ENCODE results near the gene HPGDS. TPM values are rescaled to one million over a fixed set of nuclear protein-coding genes. Genes with fewer than 3 reads are reported as not detected.
"Not testable (repeated sequence)": the region's sequence is repeated elsewhere in the genome, so short reads cannot be mapped to it uniquely, and the experiment has no call there.

Gene HPGDS
- total RNA-seq = not detected in 2 replicates
- long read RNA-seq = 0 reads

DNA sequence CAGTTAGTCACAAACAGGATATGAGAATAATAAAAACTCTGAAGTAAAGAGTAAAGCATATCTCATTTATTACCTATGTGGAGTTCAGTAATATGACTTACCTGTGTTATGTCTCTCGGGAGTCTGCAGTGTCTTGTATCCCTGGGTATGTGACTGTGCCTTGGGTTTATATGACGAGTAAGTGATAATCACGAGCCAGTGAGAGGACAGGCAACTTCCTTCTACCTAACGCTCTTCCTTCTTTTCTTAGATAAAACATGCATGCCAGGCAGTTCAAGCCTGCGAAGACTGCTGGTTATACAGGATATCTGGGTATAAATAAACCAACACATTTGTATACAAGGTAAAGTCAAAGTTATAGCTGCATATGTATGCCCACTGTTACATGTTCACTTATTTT lies at the start of gene HPGDS:
Gene HPGDS (minus strand): TSS at position 143 of the 400 bp plus-strand sequence. CDS start 8,207 bp downstream, outside the sequence.
- H3K9me3 Mint-ChIP-seq (ENCODE audit: unreplicated experiment) = no peaks in the 10 kb centered on the region
- H3K4me1 Mint-ChIP-seq (ENCODE audit: unreplicated experiment) = peaks cover 14% of the 10 kb centered on the region
- DNase-seq (ENCODE audit: extremely low spot score, unreplicated experiment) = no peak
- H3K27me3 Mint-ChIP-seq (ENCODE audit: unreplicated experiment) = no peaks in the 10 kb centered on the region
- no peak within 1 kb of the TSS for H3K4me3 Mint-ChIP-seq (ENCODE audit: unreplicated experiment)
- H3K36me3 Mint-ChIP-seq (ENCODE audit: unreplicated experiment) = no peaks in the 10 kb centered on the region
- no peak for TF ChIP-seq CTCF (IDR thresholded peaks at IDR 0.05)
- H3K27ac Mint-ChIP-seq (ENCODE audit: unreplicated experiment) = no peak within 1 kb of the TSS

DNA sequence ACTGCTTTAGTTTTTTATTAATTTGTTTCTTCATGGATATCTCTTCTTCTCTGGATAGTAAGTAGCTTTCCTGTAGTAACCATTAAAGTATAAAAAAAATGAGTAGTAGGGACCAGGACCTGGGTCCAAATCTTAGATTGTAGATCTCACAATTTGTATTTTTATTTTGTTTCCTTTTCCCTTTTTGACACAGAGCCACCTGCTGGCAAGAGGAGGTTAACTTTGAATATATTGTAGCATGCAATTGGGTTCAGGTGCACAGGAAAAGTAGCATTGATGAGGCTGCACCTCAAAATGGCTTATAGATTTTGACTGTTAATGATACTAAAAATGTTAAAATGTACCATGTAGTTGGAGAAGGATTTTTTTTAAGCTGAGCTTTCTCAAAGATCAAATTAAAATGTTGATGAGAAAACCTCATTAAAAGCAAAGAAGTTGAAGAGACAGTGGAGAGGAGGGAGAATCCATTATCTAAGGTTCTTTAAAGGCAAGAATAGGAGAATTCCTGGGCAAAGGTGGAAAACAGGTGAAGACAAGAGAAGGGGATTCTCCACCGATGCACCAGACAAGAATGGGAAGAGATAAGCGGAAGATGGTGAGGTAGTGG lies 48.3 kb upstream of the HPGDS start:
- Mint-ChIP-seq H3K27me3 (ENCODE audit: unreplicated experiment) (peaks cover 3% of the 10 kb centered on the region), H3K27ac (ENCODE audit: unreplicated experiment) (no peak overlapping the region), H3K4me1 (ENCODE audit: unreplicated experiment) (no peaks in the 10 kb centered on the region), H3K36me3 (ENCODE audit: unreplicated experiment) (no peaks in the 10 kb centered on the region), H3K4me3 (ENCODE audit: unreplicated experiment) (no peak overlapping the region), H3K9me3 (ENCODE audit: unreplicated experiment) (no peaks in the 10 kb centered on the region)
- TF ChIP-seq CTCF (IDR thresholded peaks at IDR 0.05) = peak; percentile 74
- DNase-seq (ENCODE audit: extremely low spot score, unreplicated experiment) = no peak

DNA sequence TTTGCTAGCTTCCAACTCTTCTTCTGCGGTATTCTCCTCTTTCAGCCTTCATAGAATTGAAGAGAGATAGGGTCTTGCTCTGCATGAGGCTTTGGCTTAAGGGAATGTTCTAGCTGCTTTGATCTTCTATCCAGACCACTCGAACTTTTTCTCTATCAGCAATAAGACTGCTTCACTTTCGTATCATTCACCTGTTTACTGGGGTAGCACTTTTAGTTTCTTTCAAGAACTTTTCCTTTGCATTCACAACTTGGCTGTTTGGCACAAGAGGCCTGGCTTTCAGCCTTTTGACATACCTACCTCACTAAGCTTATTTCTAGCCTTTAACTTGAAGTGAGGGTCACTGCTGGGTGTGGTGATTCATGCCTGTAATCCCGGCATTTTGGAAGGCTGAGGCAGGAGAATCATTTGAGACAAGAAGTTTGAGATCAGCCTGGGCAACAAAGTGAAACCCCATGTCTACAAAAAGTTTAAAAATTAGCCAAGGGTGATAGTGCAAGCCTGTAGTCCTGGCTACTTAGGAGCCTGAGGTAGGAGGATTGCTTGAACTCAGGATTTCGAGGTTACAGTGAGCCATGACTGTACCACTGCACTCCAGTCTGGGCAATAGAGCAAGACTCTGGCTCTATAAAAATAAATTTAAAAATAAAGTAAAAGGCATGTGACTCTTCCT lies 47.1 kb upstream of the HPGDS start:
- H3K27me3 Mint-ChIP-seq (ENCODE audit: unreplicated experiment) = peaks cover 3% of the 10 kb centered on the region
- H3K4me1 Mint-ChIP-seq (ENCODE audit: unreplicated experiment) = no peaks in the 10 kb centered on the region
- no peak overlapping the region for H3K4me3 Mint-ChIP-seq (ENCODE audit: unreplicated experiment)
- no peak for TF ChIP-seq CTCF (IDR thresholded peaks at IDR 0.05)
- DNase-seq (ENCODE audit: extremely low spot score, unreplicated experiment) = no peak
- H3K36me3 Mint-ChIP-seq (ENCODE audit: unreplicated experiment) = no peaks in the 10 kb centered on the region
- no peak overlapping the region for H3K27ac Mint-ChIP-seq (ENCODE audit: unreplicated experiment)
- H3K9me3 Mint-ChIP-seq (ENCODE audit: unreplicated experiment) = no peaks in the 10 kb centered on the region

DNA sequence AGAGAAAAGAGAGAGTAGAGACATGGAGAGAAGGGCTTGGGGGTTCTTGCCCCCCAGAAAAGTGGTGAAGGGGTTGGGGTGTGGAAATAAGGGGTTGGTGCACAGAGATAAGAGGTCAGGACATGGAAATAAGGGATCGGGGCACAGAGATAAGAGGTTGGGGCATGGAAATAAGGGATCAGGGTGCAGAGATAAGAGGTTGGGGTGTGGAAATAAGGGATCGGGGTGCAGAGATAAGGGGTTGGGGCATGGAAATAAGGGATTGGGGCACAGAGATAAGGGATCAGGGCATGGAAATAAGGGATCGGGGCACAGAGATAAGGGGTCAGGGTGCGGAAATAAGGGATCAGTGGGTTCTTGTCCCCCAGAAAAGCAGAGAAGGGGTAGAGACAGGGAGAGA lies 45.3 kb upstream of the HPGDS start:
- not testable (repeated sequence) for H3K27me3 Mint-ChIP-seq (ENCODE audit: unreplicated experiment); H3K27ac Mint-ChIP-seq (ENCODE audit: unreplicated experiment); DNase-seq (ENCODE audit: extremely low spot score, unreplicated experiment); H3K9me3 Mint-ChIP-seq (ENCODE audit: unreplicated experiment); H3K4me1 Mint-ChIP-seq (ENCODE audit: unreplicated experiment); H3K36me3 Mint-ChIP-seq (ENCODE audit: unreplicated experiment); H3K4me3 Mint-ChIP-seq (ENCODE audit: unreplicated experiment)

- H3K4me3 Mint-ChIP-seq (ENCODE audit: unreplicated experiment); H3K27me3 Mint-ChIP-seq (ENCODE audit: unreplicated experiment); DNase-seq (ENCODE audit: extremely low spot score, unreplicated experiment); H3K27ac Mint-ChIP-seq (ENCODE audit: unreplicated experiment); H3K4me1 Mint-ChIP-seq (ENCODE audit: unreplicated experiment); H3K36me3 Mint-ChIP-seq (ENCODE audit: unreplicated experiment); H3K9me3 Mint-ChIP-seq (ENCODE audit: unreplicated experiment): not testable (repeated sequence)
These were observed 42.8 kb upstream of the HPGDS start for GRCh38 chr4:94385452-94385851.

GRCh38 chr4:94382891-94383290 lies 40.3 kb upstream of the HPGDS start:
- H3K27ac Mint-ChIP-seq (ENCODE audit: unreplicated experiment); H3K27me3 Mint-ChIP-seq (ENCODE audit: unreplicated experiment); H3K9me3 Mint-ChIP-seq (ENCODE audit: unreplicated experiment); H3K36me3 Mint-ChIP-seq (ENCODE audit: unreplicated experiment); H3K4me3 Mint-ChIP-seq (ENCODE audit: unreplicated experiment); H3K4me1 Mint-ChIP-seq (ENCODE audit: unreplicated experiment); DNase-seq (ENCODE audit: extremely low spot score, unreplicated experiment): not testable (repeated sequence)
